HG03469 (cell line): Measurements from ENCODE around the gene ENOSF1.
A peak's percentile ranks its signal among the peaks of the same experiment; 100 is the strongest.

ENCODE experiments used
- ATAC-seq: cut with Tn5 transposase; IDR thresholded peaks from one replicate; pipeline ENCODE4 v1.9.1; 2021; ENCODE audit warnings: mild to moderate bottlenecking, moderate library complexity, moderate number of reproducible peaks; ENCODE audit not compliant: unreplicated experiment

ENOSF1 gene

GRCh38 chr18:676069-676468, 36.4 kb downstream of the ENOSF1 start:
- ATAC-seq: no peak

GRCh38 chr18:675307-675706, 37.1 kb downstream of the ENOSF1 start:
- no peak for ATAC-seq

- no peak for ATAC-seq
These were observed 38.7 kb downstream of the ENOSF1 start for GRCh38 chr18:673769-674168.

- ATAC-seq: no peak
These were observed 39.1 kb downstream of the ENOSF1 start for GRCh38 chr18:673317-673716.

GRCh38 chr18:671405-671804, 41.0 kb downstream of the ENOSF1 start:
- ATAC-seq: no peak

GRCh38 chr18:670522-670921, 41.9 kb downstream of the ENOSF1 start:
- ATAC-seq: no peak

- no peak for ATAC-seq
These were observed 43.4 kb downstream of the ENOSF1 start for GRCh38 chr18:669077-669476.

- ATAC-seq: no peak
These were observed 44.2 kb downstream of the ENOSF1 start for GRCh38 chr18:668260-668659.

GRCh38 chr18:666628-667027, 45.8 kb downstream of the ENOSF1 start:
- no peak for ATAC-seq

- no peak for ATAC-seq
These were observed 46.3 kb downstream of the ENOSF1 start for GRCh38 chr18:666177-666576.

- ATAC-seq: no peak
These were observed 50.2 kb downstream of the ENOSF1 start for GRCh38 chr18:662197-662596.

GRCh38 chr18:659597-659996, 52.8 kb downstream of the ENOSF1 start:
- ATAC-seq: no peak

- no peak for ATAC-seq
These were observed 53.4 kb downstream of the ENOSF1 start for GRCh38 chr18:658947-659533.

- peak; percentile 33 for ATAC-seq
These were observed 54.2 kb downstream of the ENOSF1 start for GRCh38 chr18:658001-658946.

GRCh38 chr18:657311-658000, 55.0 kb downstream of the ENOSF1 start, which contains the start of gene TYMS:
Gene TYMS, plus strand, starts transcription at chr18:657653. Its CDS starts 90 bp downstream, at chr18:657743.
- peak; percentile 37 for ATAC-seq

GRCh38 chr18:655445-655844, 57.0 kb downstream of the ENOSF1 start:
- ATAC-seq: no peak

GRCh38 chr18:654601-655000, 57.8 kb downstream of the ENOSF1 start:
- ATAC-seq: no peak

GRCh38 chr18:653512-653911, 58.9 kb downstream of the ENOSF1 start:
- ATAC-seq: no peak

- no peak for ATAC-seq
These were observed 60.3 kb downstream of the ENOSF1 start for GRCh38 chr18:652131-652530.

- peak; percentile 90 for ATAC-seq
These were observed 62.0 kb downstream of the ENOSF1 start for GRCh38 chr18:650428-650858.

GRCh38 chr18:649341-649740, 63.1 kb downstream of the ENOSF1 start:
- no peak for ATAC-seq
